Stomach (tissue), 9 donors: ENCODE measurements around the gene WDR19. TPM values are rescaled to one million over a fixed set of nuclear protein-coding genes. Genes with fewer than 3 reads are reported as not detected.

Experiments
- DNase-seq, 2 donors: peaks; one replicate each; pipeline versions ENCODE4 v3.0.0 to v3.0.0-alpha.2; 2013 to 2019
- H3K27ac ChIP-seq, 5 donors: fragments of 200-600 bp in 4 of 5; sonication (generic) in 4 of 5; one replicate each; pipeline ENCODE4 v1.5.1; 2013 to 2019; ENCODE audit warnings: mild to moderate bottlenecking in 1 of 5, moderate library complexity in 1 of 5
- H3K27me3 ChIP-seq, 3 donors: fragments of 200-600 bp; sonication (generic); one replicate each; pipeline ENCODE4 v1.5.1; 2017 to 2019; ENCODE audit warnings: mixed run types in 1 of 3
- H3K36me3 ChIP-seq, 4 donors: fragments of 200-600 bp; sonication (generic); 1 replicate in 3 of 4; 2 replicates in 1 of 4; pipeline ENCODE4 v1.5.1; 2016 to 2019
- H3K4me1 ChIP-seq, 4 donors: fragments of 200-600 bp; sonication (generic); one replicate each; pipeline ENCODE4 v1.5.1; 2016 to 2019
- H3K4me3 ChIP-seq, 4 donors: fragments of 200-600 bp; sonication (generic) in 3 of 4; one replicate each; pipeline ENCODE4 v1.5.1; 2016 to 2019; ENCODE audit warnings: mild to moderate bottlenecking in 1 of 4
- H3K9me3 ChIP-seq, 4 donors: fragments of 200-600 bp; sonication (generic); one replicate each; pipeline ENCODE4 v1.5.1; 2016 to 2019
- CTCF ChIP-seq, 7 experiments: fragments of 450-650 bp in 4 of 7; fragments of 200-600 bp in 3 of 7; sonication (generic) in 3 of 7; IDR thresholded peaks; one replicate each; pipeline ENCODE4 v1.5.1; 2016 to 2019; ENCODE audit warnings: antibody characterized with exemption in 7 of 7, control low read depth in 2 of 7, mild to moderate bottlenecking in 1 of 7
- EP300 ChIP-seq: sonication (generic); formaldehyde crosslinking; IDR thresholded peaks from one replicate; pipeline ENCODE4 v1.6.1; 2017; ENCODE audit warnings: antibody characterized with exemption
- POLR2A ChIP-seq, 4 donors: fragments of 450-650 bp; IDR thresholded peaks; one replicate each; pipeline ENCODE4 v1.6.1; 2016; ENCODE audit warnings: antibody characterized with exemption in 4 of 4, control low read depth in 2 of 4, mild to moderate bottlenecking in 1 of 4, moderate library complexity in 1 of 4
- POLR2AphosphoS5 ChIP-seq, 3 donors: sonication (generic); formaldehyde crosslinking; IDR thresholded peaks; one replicate each; pipeline ENCODE4 v1.6.1; 2016; ENCODE audit warnings: antibody characterized with exemption in 3 of 3
- WGBS, 5 donors: extraction: QIAGEN DNeasy Blood & Tissue Kit in 3 of 5; methylation state at CpG; one replicate each; pipeline versions ENCODE4 v1.1.5 to v1.1.7; 2013 to 2018; 5-methylcytosine and 5-hydroxymethylcytosine counted together
- intact Hi-C: fragments of 100-400 bp; cut with DNase I; formaldehyde crosslinking; loops from one replicate; pipeline ENCODE4 v1.15.1; 2023; ENCODE audit warnings: low total_unique reads
- polyA plus RNA-seq, 3 donors: library from polyadenylated mRNA; stranded (reverse); fragments of 200-250 nt; gene quantifications; one replicate each; pipeline ENCODE4 v1.2.3, GENCODE V29; 2013
- small RNA-seq, 4 donors: library from RNA; depleted of rRNA; stranded (forward); fragments of <200 nt; gene quantifications; one replicate each; pipeline ENCODE3, GENCODE V24; 2016
- total RNA-seq, 5 donors: library from RNA; depleted of rRNA; stranded (reverse); fragments of >200 nt; gene quantifications; one replicate each; pipeline versions ENCODE4 v1.1.0 to v1.2.3, GENCODE V29; 2014 to 2016
- donor health status: healthy with polysubstance abuse.
- donor health status: Bipolar disorder and iron deficiency.
- donor health status: healthy.

Gene WDR19
- total and polyA plus RNA-seq, 8 donors, result 2.3 to 103 (median 25.3) TPM

- peaks cover 0 to 1% (median 0%) of the 10 kb centered on the region in 4 donors for H3K4me1 ChIP-seq
- no peak overlapping the region for H3K4me3 ChIP-seq
- H3K36me3 ChIP-seq, result peaks cover 0 to 12% (median 6%) of the 10 kb centered on the region in 4 donors
- no peaks in the 10 kb centered on the region for H3K27me3 ChIP-seq
- DNase-seq, result no peak
- no peaks in the 10 kb centered on the region for H3K9me3 ChIP-seq
- no peak for TF ChIP-seq POLR2A (IDR thresholded peaks at IDR 0.05)
- TF ChIP-seq CTCF (IDR thresholded peaks at IDR 0.05), result no peak
- TF ChIP-seq EP300, result no peak
- no peak for TF ChIP-seq POLR2AphosphoS5 (IDR thresholded peaks at IDR 0.05)
- WGBS, 5 donors, result 83 to 92% (median 89%) methylated on average over 2 of the region's 2 CpGs
- no peak overlapping the region for H3K27ac ChIP-seq
- intact Hi-C loops, result no loop called here
Observed at GRCh38 chr4:39331191-39331590, 148.9 kb downstream of the WDR19 start.

Small RNAs within 50 kb of the gene (small RNA-seq; reads per million reads assigned to genes)
- 0 reads per million in 4 donors for gene RNU6-32P

Other genes with a start within 250 kb of the WDR19 start
- 1 to 10 TPM in 1 of 5 donors, under 1 TPM in 1, not detected in 3; 0.37 to 1.2 TPM for gene TMEM156, start 150.1 kb upstream of the WDR19 start, total RNA-seq
- 1 to 10 TPM in 1 of 3 donors, under 1 TPM in 1, not detected in 1; 0.44 to 1.8 TPM for gene TMEM156, start 150.1 kb upstream of the WDR19 start, polyA plus RNA-seq
- 10 to 100 TPM; 11.7 to 51.0 (median 24.9) TPM for gene KLHL5, start 120.3 kb upstream of the WDR19 start, total RNA-seq
- gene KLHL5, start 120.3 kb upstream of the WDR19 start, polyA plus RNA-seq, result 10 to 100 TPM in 2 of 3 donors, 1 to 10 TPM in 1; 6.3 to 35.1 (median 21.2) TPM
- gene RFC1, start 183.8 kb downstream of the WDR19 start, total RNA-seq, result 100 to 1,000 TPM in 1 of 5 donors, 10 to 100 TPM in 4; 13.6 to 127 (median 51.8) TPM
- 10 to 100 TPM in 2 of 3 donors, 1 to 10 TPM in 1; 9.1 to 12.5 (median 10.8) TPM for gene RFC1, start 183.8 kb downstream of the WDR19 start, polyA plus RNA-seq
- under 1 TPM in 1 of 5 donors, not detected in 4; 0.18 TPM for gene KLB, start 224.4 kb downstream of the WDR19 start, total RNA-seq
- gene KLB, start 224.4 kb downstream of the WDR19 start, polyA plus RNA-seq, result under 1 TPM; 0.06 to 0.61 (median 0.10) TPM